ENCODE measurements around the gene NCKAP5. TPM values are rescaled to one million over a fixed set of nuclear protein-coding genes. Genes with fewer than 3 reads are reported as not detected.

Gene NCKAP5
- total and polyA plus RNA-seq, 2 donors, result 1.9 to 2.0 TPM

DNA sequence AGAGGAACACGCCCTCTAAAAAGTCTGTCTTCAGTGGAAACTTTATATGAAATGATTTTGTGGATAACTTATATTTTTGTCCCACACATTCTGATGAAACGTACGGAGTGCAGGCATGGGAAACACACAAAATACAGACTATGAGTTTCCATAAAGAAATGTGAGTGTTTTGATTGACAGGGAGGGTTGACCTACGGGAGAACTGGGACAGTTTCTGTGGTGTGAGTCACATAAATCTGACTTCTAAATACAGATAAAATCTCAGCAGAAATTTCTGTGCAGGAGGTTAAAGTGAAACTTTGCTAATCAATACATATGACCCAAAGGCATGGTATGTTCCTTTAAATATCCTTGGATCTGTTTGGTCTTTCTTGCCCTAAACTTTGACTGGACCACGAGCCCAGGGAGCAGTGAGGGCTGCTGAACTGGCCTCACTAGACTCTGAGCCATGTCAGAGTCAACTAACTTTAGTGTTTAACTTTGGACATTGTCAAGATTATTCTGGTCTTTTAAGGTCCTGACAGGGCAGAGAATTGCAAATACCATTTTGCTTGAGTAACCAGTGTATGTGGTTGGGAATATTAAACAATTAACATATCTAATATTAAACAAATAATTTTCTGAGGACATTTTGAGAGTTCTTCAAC, 691.4 kb downstream of the NCKAP5 start:
- DNase-seq (ENCODE audit: low read depth in 6 of 9, low spot score in 9 of 9), result no peak
- Histone ChIP-seq H3K9me3 (ENCODE audit: control insufficient read depth in 2 of 2, insufficient read depth in 1 of 2, low read length in 1 of 2) (no peaks in the 10 kb centered on the region), H3K27ac (ENCODE audit: low read depth in 1 of 2, low read length in 1 of 2) (no peak overlapping the region), H3K4me1 (ENCODE audit: control insufficient read depth in 2 of 2, insufficient read depth in 2 of 2, low read length in 2 of 2) (no peaks in the 10 kb centered on the region), H3K27me3 (ENCODE audit: control insufficient read depth in 2 of 2, insufficient read depth in 1 of 2, low read length in 1 of 2) (no peaks in the 10 kb centered on the region), H3K4me3 (ENCODE audit: low read length in 2 of 2) (no peak overlapping the region), H3K36me3 (ENCODE audit: control insufficient read depth in 2 of 2, insufficient read depth in 2 of 2, low read length in 1 of 2) (no peaks in the 10 kb centered on the region)
- WGBS, result 79% methylated on average over 5 of the region's 5 CpGs

DNA sequence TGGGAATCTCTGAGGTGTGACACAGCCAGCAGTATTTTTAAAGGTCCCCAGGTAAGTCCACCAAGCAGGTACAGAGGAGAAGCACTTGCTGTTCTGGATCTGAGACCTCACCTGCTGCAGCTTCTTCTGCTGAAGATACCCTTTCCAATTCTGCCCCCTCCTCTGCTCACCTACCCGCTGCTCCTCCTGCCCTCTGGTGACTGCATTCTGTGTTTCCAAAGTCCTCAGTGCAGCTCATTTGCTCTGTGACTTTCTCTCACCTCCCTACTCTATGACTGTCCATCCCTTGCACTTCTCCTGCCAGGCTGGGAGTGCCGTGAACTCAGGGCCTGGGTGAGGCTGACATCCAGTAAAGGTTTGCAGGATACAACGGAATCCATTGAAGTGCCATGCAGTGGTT, 693.1 kb downstream of the NCKAP5 start:
- no peaks in the 10 kb centered on the region for H3K36me3 ChIP-seq (ENCODE audit: control insufficient read depth in 2 of 2, insufficient read depth in 2 of 2, low read length in 1 of 2)
- no peak overlapping the region for H3K27ac ChIP-seq (ENCODE audit: low read depth in 1 of 2, low read length in 1 of 2)
- no peaks in the 10 kb centered on the region for H3K9me3 ChIP-seq (ENCODE audit: control insufficient read depth in 2 of 2, insufficient read depth in 1 of 2, low read length in 1 of 2)
- H3K4me1 ChIP-seq (ENCODE audit: control insufficient read depth in 2 of 2, insufficient read depth in 2 of 2, low read length in 2 of 2), result no peaks in the 10 kb centered on the region
- 89% methylated on average over 3 of the region's 3 CpGs for WGBS
- H3K27me3 ChIP-seq (ENCODE audit: control insufficient read depth in 2 of 2, insufficient read depth in 1 of 2, low read length in 1 of 2), result no peaks in the 10 kb centered on the region
- no peak for DNase-seq (ENCODE audit: low read depth in 6 of 9, low spot score in 9 of 9)
- no peak overlapping the region for H3K4me3 ChIP-seq (ENCODE audit: low read length in 2 of 2)

DNA sequence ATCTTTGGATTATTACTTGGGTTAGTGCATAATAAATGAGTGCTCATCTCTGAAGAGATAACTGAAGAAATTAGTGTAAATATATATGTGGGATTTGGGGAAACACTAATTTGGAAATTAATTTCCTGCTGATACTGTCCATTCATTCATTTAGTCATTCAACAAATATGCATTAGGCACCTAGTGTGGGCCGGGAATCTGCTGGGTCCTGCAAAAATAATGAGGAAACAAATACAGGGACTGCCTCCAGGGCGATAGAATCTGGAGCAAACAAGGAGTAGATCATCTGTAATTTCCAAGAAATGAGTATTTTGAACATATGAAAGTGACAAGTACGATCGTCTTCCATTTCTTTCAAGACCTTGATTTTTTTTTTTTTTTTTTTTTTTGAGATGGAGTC, 694.5 kb downstream of the NCKAP5 start:
- Histone ChIP-seq H3K27me3 (ENCODE audit: control insufficient read depth in 2 of 2, insufficient read depth in 1 of 2, low read length in 1 of 2) (no peaks in the 10 kb centered on the region), H3K9me3 (ENCODE audit: control insufficient read depth in 2 of 2, insufficient read depth in 1 of 2, low read length in 1 of 2) (no peaks in the 10 kb centered on the region), H3K36me3 (ENCODE audit: control insufficient read depth in 2 of 2, insufficient read depth in 2 of 2, low read length in 1 of 2) (no peaks in the 10 kb centered on the region), H3K4me3 (ENCODE audit: low read length in 2 of 2) (no peak overlapping the region), H3K27ac (ENCODE audit: low read depth in 1 of 2, low read length in 1 of 2) (no peak overlapping the region), H3K4me1 (ENCODE audit: control insufficient read depth in 2 of 2, insufficient read depth in 2 of 2, low read length in 2 of 2) (no peaks in the 10 kb centered on the region)
- 94% methylated on average over 4 of the region's 4 CpGs for WGBS
- DNase-seq (ENCODE audit: low read depth in 6 of 9, low spot score in 9 of 9), result no peak

DNA sequence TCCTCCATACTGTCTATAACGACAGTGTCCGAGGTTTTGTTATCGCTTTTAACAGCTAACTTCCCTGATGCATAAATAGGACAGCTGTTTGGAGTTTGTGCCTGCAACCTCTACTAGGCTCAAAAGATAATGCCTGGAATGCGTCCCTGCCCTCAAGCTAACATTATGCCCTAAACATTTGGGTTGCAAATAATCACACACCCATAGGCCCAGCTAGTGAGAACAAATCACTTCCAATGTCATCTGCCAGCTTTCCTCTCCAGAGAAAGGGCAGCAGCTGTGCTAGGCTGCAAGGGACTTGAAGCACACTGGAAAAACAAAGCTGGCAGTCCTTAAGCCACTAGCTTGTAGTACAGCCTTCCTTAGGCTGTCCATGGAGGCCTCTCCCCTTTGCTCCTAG, 696.4 kb downstream of the NCKAP5 start:
- Histone ChIP-seq H3K4me3 (ENCODE audit: low read length in 2 of 2) (no peak overlapping the region), H3K27ac (ENCODE audit: low read depth in 1 of 2, low read length in 1 of 2) (no peak overlapping the region), H3K9me3 (ENCODE audit: control insufficient read depth in 2 of 2, insufficient read depth in 1 of 2, low read length in 1 of 2) (no peaks in the 10 kb centered on the region), H3K4me1 (ENCODE audit: control insufficient read depth in 2 of 2, insufficient read depth in 2 of 2, low read length in 2 of 2) (no peaks in the 10 kb centered on the region), H3K36me3 (ENCODE audit: control insufficient read depth in 2 of 2, insufficient read depth in 2 of 2, low read length in 1 of 2) (no peaks in the 10 kb centered on the region), H3K27me3 (ENCODE audit: control insufficient read depth in 2 of 2, insufficient read depth in 1 of 2, low read length in 1 of 2) (no peaks in the 10 kb centered on the region)
- no peak for DNase-seq (ENCODE audit: low read depth in 6 of 9, low spot score in 9 of 9)
- 94% methylated on average over 4 of the region's 4 CpGs for WGBS

DNA sequence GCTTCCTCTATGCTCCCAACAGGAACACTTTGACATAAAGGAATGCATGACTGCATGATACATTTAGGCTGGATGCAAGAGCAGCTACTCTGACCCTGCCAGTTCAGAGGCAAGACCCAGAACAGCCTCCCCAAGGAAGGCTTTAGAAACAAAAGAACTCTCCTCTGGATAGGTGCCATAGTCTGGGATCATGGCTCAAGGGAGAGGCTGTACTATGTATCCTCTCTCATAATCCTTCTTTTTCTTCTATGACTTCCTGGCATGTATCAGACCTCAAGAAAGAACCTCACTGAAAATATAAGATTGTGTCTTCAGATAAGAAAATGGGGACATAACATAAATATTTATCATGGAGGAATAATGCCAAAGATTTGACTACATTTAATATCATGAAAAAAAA, 704.3 kb downstream of the NCKAP5 start:
- Histone ChIP-seq H3K36me3 (ENCODE audit: control insufficient read depth in 2 of 2, insufficient read depth in 2 of 2, low read length in 1 of 2) (no peaks in the 10 kb centered on the region), H3K9me3 (ENCODE audit: control insufficient read depth in 2 of 2, insufficient read depth in 1 of 2, low read length in 1 of 2) (no peaks in the 10 kb centered on the region), H3K27ac (ENCODE audit: low read depth in 1 of 2, low read length in 1 of 2) (no peak overlapping the region), H3K27me3 (ENCODE audit: control insufficient read depth in 2 of 2, insufficient read depth in 1 of 2, low read length in 1 of 2) (no peaks in the 10 kb centered on the region), H3K4me1 (ENCODE audit: control insufficient read depth in 2 of 2, insufficient read depth in 2 of 2, low read length in 2 of 2) (no peaks in the 10 kb centered on the region), H3K4me3 (ENCODE audit: low read length in 2 of 2) (no peak overlapping the region)
- no peak for DNase-seq (ENCODE audit: low read depth in 6 of 9, low spot score in 9 of 9)

DNA sequence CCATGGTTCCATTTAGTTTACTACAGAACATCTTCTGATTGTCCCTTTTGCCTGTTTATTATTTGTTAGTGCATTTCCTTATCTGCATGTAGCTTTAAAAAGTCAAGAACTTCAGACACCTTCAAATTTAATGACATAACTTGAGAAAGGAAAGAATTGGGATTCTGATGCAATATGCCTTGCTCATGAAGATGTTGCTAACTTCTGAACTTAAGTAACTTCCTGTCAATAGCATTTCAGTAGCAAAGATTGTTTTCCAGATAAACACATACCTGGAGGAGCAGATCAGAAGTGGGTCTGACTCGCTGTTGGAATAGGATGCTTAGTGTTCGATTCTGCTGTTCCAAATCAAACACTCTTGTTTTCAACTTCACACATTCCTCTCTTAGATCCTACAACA, 708.0 kb downstream of the NCKAP5 start:
- Histone ChIP-seq H3K4me1 (ENCODE audit: control insufficient read depth in 2 of 2, insufficient read depth in 2 of 2, low read length in 2 of 2) (no peaks in the 10 kb centered on the region), H3K9me3 (ENCODE audit: control insufficient read depth in 2 of 2, insufficient read depth in 1 of 2, low read length in 1 of 2) (no peaks in the 10 kb centered on the region), H3K36me3 (ENCODE audit: control insufficient read depth in 2 of 2, insufficient read depth in 2 of 2, low read length in 1 of 2) (no peaks in the 10 kb centered on the region), H3K4me3 (ENCODE audit: low read length in 2 of 2) (no peak overlapping the region), H3K27me3 (ENCODE audit: control insufficient read depth in 2 of 2, insufficient read depth in 1 of 2, low read length in 1 of 2) (no peaks in the 10 kb centered on the region), H3K27ac (ENCODE audit: low read depth in 1 of 2, low read length in 1 of 2) (no peak overlapping the region)
- DNase-seq (ENCODE audit: low read depth in 6 of 9, low spot score in 9 of 9), result no peak
- 94% methylated on average over 2 of the region's 2 CpGs for WGBS

DNA sequence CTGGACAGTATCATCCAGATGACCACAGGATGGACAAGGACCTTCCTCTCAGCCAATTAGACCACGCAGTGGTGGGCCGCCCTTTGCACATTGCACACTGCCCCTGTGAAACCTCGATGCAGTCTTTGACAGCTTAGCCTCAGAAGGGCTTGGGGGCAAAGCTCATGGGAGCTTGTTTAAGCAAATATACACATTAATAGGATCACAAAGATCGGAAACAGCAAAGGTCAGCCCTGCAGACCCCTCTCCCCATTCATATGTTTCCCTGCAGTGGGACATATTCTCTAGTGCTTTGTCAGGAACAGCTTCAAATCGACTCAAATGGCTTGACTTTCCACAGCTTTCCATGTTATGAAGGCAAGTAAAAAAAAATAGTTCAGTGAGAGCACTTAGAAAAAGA, 708.7 kb downstream of the NCKAP5 start:
- Histone ChIP-seq H3K9me3 (ENCODE audit: control insufficient read depth in 2 of 2, insufficient read depth in 1 of 2, low read length in 1 of 2) (no peaks in the 10 kb centered on the region), H3K4me1 (ENCODE audit: control insufficient read depth in 2 of 2, insufficient read depth in 2 of 2, low read length in 2 of 2) (no peaks in the 10 kb centered on the region), H3K4me3 (ENCODE audit: low read length in 2 of 2) (no peak overlapping the region), H3K27me3 (ENCODE audit: control insufficient read depth in 2 of 2, insufficient read depth in 1 of 2, low read length in 1 of 2) (no peaks in the 10 kb centered on the region), H3K27ac (ENCODE audit: low read depth in 1 of 2, low read length in 1 of 2) (no peak overlapping the region), H3K36me3 (ENCODE audit: control insufficient read depth in 2 of 2, insufficient read depth in 2 of 2, low read length in 1 of 2) (no peaks in the 10 kb centered on the region)
- no peak for DNase-seq (ENCODE audit: low read depth in 6 of 9, low spot score in 9 of 9)
- WGBS, result 81% methylated on average over 5 of the region's 5 CpGs

DNA sequence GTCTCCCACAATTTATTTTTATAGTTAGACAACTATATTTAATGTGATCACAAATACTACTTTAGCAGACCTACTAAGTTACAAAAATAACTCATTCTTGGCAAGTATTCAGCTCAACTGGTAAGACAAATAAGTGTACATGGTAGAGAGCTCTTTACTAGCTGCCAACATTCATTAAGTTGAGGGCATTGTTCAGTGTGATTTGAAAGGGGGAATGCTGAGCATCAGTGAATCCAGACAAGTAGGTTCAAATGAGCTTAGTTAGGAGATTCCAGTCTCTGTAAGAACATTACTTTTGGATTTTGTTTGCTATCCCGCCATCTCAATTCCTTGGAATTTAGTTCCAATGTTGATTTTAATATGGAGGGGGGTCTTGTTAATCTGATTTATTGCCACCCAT, 710.9 kb downstream of the NCKAP5 start:
- H3K27ac ChIP-seq (ENCODE audit: low read depth in 1 of 2, low read length in 1 of 2), result no peak overlapping the region
- no peak overlapping the region for H3K4me3 ChIP-seq (ENCODE audit: low read length in 2 of 2)
- no peaks in the 10 kb centered on the region for H3K36me3 ChIP-seq (ENCODE audit: control insufficient read depth in 2 of 2, insufficient read depth in 2 of 2, low read length in 1 of 2)
- H3K4me1 ChIP-seq (ENCODE audit: control insufficient read depth in 2 of 2, insufficient read depth in 2 of 2, low read length in 2 of 2), result no peaks in the 10 kb centered on the region
- DNase-seq (ENCODE audit: low read depth in 6 of 9, low spot score in 9 of 9), result no peak
- 53% methylated on average over 1 of the region's 1 CpG for WGBS
- H3K9me3 ChIP-seq (ENCODE audit: control insufficient read depth in 2 of 2, insufficient read depth in 1 of 2, low read length in 1 of 2), result no peaks in the 10 kb centered on the region
- no peaks in the 10 kb centered on the region for H3K27me3 ChIP-seq (ENCODE audit: control insufficient read depth in 2 of 2, insufficient read depth in 1 of 2, low read length in 1 of 2)

DNA sequence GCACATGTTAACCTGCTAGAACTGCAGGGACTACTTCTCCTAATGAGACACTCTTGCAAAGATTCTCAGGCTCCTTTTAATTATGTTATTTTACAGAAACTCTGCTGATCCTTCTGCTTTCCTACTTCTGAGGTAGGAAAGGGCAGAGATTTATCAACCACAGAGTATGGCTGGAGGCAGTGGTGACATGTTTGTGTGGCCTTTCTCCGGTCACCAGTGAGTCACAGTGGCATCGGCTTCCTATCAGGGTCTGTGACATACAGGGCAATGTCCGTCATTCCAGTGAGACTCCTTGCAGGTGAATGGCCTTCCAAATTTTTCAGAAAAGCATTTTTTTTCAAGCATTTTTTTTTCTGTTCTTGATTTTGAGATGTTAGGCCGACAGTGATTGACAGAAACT, 717.6 kb downstream of the NCKAP5 start:
- no peaks in the 10 kb centered on the region for H3K4me1 ChIP-seq (ENCODE audit: control insufficient read depth in 2 of 2, insufficient read depth in 2 of 2, low read length in 2 of 2)
- H3K4me3 ChIP-seq (ENCODE audit: low read length in 2 of 2), result no peak overlapping the region
- no peaks in the 10 kb centered on the region for H3K36me3 ChIP-seq (ENCODE audit: control insufficient read depth in 2 of 2, insufficient read depth in 2 of 2, low read length in 1 of 2)
- no peaks in the 10 kb centered on the region for H3K27me3 ChIP-seq (ENCODE audit: control insufficient read depth in 2 of 2, insufficient read depth in 1 of 2, low read length in 1 of 2)
- no peak overlapping the region for H3K27ac ChIP-seq (ENCODE audit: low read depth in 1 of 2, low read length in 1 of 2)
- no peak for DNase-seq (ENCODE audit: low read depth in 6 of 9, low spot score in 9 of 9)
- H3K9me3 ChIP-seq (ENCODE audit: control insufficient read depth in 2 of 2, insufficient read depth in 1 of 2, low read length in 1 of 2), result no peaks in the 10 kb centered on the region
- 86% methylated on average over 4 of the region's 4 CpGs for WGBS

DNA sequence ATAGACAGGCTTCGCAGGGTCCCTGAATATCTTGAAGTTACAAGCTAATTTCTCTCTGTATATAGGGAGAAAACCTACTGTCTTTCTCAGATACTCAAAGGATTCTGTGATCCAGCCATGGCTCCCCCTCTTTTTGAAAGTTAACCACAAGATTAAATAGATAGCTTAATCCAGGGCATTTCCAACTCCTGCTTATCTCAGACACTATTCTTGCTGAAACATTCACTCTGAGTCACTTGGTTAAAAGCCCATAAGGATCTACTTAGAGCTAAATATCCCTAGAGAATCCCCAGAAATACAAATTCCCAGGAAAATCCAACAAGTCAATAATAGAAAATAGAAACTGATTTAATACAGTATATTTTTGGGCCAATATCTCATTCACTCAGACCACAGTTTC, 719.1 kb downstream of the NCKAP5 start:
- DNase-seq (ENCODE audit: low read depth in 6 of 9, low spot score in 9 of 9), result no peak
- H3K9me3 ChIP-seq (ENCODE audit: control insufficient read depth in 2 of 2, insufficient read depth in 1 of 2, low read length in 1 of 2), result no peaks in the 10 kb centered on the region
- no peaks in the 10 kb centered on the region for H3K27me3 ChIP-seq (ENCODE audit: control insufficient read depth in 2 of 2, insufficient read depth in 1 of 2, low read length in 1 of 2)
- H3K36me3 ChIP-seq (ENCODE audit: control insufficient read depth in 2 of 2, insufficient read depth in 2 of 2, low read length in 1 of 2), result no peaks in the 10 kb centered on the region
- 84% methylated on average over 1 of the region's 1 CpG for WGBS
- no peak overlapping the region for H3K27ac ChIP-seq (ENCODE audit: low read depth in 1 of 2, low read length in 1 of 2)
- no peak overlapping the region for H3K4me3 ChIP-seq (ENCODE audit: low read length in 2 of 2)
- no peaks in the 10 kb centered on the region for H3K4me1 ChIP-seq (ENCODE audit: control insufficient read depth in 2 of 2, insufficient read depth in 2 of 2, low read length in 2 of 2)

Measured in thymus (tissue), 11 donors.